ENCODE measurements around the gene WDHD1. TPM values are rescaled to one million over a fixed set of nuclear protein-coding genes. Genes with fewer than 3 reads are reported as not detected.

The WDHD1 gene, protein sequence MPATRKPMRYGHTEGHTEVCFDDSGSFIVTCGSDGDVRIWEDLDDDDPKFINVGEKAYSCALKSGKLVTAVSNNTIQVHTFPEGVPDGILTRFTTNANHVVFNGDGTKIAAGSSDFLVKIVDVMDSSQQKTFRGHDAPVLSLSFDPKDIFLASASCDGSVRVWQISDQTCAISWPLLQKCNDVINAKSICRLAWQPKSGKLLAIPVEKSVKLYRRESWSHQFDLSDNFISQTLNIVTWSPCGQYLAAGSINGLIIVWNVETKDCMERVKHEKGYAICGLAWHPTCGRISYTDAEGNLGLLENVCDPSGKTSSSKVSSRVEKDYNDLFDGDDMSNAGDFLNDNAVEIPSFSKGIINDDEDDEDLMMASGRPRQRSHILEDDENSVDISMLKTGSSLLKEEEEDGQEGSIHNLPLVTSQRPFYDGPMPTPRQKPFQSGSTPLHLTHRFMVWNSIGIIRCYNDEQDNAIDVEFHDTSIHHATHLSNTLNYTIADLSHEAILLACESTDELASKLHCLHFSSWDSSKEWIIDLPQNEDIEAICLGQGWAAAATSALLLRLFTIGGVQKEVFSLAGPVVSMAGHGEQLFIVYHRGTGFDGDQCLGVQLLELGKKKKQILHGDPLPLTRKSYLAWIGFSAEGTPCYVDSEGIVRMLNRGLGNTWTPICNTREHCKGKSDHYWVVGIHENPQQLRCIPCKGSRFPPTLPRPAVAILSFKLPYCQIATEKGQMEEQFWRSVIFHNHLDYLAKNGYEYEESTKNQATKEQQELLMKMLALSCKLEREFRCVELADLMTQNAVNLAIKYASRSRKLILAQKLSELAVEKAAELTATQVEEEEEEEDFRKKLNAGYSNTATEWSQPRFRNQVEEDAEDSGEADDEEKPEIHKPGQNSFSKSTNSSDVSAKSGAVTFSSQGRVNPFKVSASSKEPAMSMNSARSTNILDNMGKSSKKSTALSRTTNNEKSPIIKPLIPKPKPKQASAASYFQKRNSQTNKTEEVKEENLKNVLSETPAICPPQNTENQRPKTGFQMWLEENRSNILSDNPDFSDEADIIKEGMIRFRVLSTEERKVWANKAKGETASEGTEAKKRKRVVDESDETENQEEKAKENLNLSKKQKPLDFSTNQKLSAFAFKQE
- 1 to 10 TPM; 2.8 to 6.3 (median 5.3) TPM for total RNA-seq
- polyA plus RNA-seq: 1 to 10 TPM; 1.4 to 2.9 (median 2.3) TPM
- long read RNA-seq, donor 1: 0 reads
- long read RNA-seq, donor 2: 0 reads

DNA sequence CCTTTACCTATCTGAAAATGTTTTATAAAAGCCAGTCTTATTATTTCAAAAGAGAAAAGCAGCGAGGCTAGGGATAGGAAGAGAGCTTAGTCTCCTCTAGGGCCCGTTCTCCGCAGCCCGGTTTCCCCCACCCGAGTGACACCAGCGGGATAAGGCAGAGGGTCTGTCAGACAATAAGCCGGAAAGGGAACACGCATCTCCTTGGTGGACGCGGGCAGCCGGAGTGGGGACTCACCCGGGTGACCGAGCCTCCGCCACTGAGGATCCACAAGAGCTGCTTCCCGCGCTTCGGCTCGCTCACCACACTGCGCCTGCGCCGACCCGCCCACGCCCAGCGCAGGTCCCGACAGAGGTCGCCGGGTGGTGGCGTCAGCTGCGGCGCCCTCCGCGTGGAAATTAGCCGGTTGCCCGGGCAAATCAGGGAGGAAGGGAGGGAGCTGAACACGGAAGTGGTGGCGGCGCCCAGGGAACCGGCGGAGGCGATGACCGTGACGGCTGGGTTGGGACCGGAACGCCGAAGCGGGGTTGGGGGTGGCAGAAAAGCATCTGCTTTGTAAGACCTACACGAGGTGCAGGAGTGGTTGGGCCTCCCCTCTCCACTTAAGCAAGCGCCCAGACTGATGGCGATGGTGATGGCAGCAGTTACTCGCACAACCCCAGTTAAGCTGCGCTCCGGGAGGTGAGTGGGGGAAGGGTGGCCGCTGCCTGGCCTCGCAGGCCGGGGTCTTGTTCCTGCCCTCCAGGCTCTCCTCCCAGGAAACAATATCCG, at the start of gene WDHD1, which contains the start of gene SOCS4:
TSS of gene WDHD1 (minus strand) at position 307 of the 769 bp plus-strand sequence. CDS start 312 bp downstream, outside the sequence.
TSS of gene SOCS4 (plus strand) at position 444 of the 769 bp plus-strand sequence. CDS start 15,806 bp downstream, outside the sequence.
- intact Hi-C loops (cut with DNase I; ENCODE audit: low total_unique reads): no loop called here
- peaks cover 0 to 4% (median 0%) of the 10 kb centered on the region in 6 donors for H3K36me3 ChIP-seq
- DNase-seq: peak; percentile 98
- no peaks in the 10 kb centered on the region for H3K9me3 ChIP-seq
- 0 to 1% (median 0%) methylated on average over 8 to 56 of the region's 56 CpGs for WGBS, 5 donors
- peak; percentile 94 to 98 (median 97) for TF ChIP-seq POLR2AphosphoS5 (IDR thresholded peaks at IDR 0.05)
- TF ChIP-seq, protein P1, sequence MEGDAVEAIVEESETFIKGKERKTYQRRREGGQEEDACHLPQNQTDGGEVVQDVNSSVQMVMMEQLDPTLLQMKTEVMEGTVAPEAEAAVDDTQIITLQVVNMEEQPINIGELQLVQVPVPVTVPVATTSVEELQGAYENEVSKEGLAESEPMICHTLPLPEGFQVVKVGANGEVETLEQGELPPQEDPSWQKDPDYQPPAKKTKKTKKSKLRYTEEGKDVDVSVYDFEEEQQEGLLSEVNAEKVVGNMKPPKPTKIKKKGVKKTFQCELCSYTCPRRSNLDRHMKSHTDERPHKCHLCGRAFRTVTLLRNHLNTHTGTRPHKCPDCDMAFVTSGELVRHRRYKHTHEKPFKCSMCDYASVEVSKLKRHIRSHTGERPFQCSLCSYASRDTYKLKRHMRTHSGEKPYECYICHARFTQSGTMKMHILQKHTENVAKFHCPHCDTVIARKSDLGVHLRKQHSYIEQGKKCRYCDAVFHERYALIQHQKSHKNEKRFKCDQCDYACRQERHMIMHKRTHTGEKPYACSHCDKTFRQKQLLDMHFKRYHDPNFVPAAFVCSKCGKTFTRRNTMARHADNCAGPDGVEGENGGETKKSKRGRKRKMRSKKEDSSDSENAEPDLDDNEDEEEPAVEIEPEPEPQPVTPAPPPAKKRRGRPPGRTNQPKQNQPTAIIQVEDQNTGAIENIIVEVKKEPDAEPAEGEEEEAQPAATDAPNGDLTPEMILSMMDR (IDR thresholded peaks at IDR 0.05 in 8 of 11, conservative IDR thresholded peaks at IDR 0.05 in 3 of 11): peak in 8 of 11 experiments; percentile 13 to 61 (median 34)
- TF ChIP-seq POLR2A (IDR thresholded peaks at IDR 0.05): peak in 1 of 3 donors; percentile 14
- H3K4me1 ChIP-seq: peaks cover 17 to 61% (median 54%) of the 10 kb centered on the region in 6 donors
- H3K27me3 ChIP-seq (replicated peaks in 1 of 7): no peaks in the 10 kb centered on the region
- peak within 1 kb of the TSS; percentile 66 to 95 (median 85) for H3K4me3 ChIP-seq
- H3K27ac ChIP-seq: peak within 1 kb of the TSS; percentile 75 to 94 (median 86)

DNA sequence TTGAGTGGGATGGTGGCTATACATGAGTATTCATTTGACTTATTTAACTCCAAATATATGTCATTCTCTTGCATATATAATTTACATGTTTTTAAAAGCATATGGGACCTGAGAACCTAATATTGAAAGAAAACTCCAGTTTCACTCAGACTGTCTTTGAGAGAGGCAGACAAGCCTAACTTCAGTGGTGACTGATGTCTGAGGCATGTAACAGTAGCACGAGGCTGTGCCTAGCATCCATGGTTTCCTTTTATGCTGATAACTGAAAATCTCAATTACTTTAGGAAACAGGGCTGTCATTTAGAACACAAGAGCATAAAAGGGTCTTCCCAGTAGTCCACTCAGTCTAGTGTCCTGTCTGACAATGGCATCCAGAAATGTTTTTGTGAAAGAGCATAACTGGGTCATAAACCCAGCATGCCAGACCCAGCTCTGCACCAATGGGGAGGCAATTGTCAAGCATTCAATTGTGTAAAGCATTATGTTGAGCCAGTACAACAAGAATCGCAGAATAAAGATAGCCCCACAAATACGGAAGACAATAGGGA, 48.8 kb upstream of the WDHD1 start:
- H3K27ac ChIP-seq: peak overlapping the region in 1 of 8 donors; percentile 38
- TF ChIP-seq, protein P1 (IDR thresholded peaks at IDR 0.05 in 8 of 11, conservative IDR thresholded peaks at IDR 0.05 in 3 of 11): no peak
- TF ChIP-seq POLR2A (IDR thresholded peaks at IDR 0.05) (no peak), POLR2AphosphoS5 (IDR thresholded peaks at IDR 0.05) (no peak)
- no peaks in the 10 kb centered on the region for H3K27me3 ChIP-seq (replicated peaks in 1 of 7)
- 79 to 91% (median 83%) methylated on average over 3 of the region's 3 CpGs for WGBS, 5 donors
- no peaks in the 10 kb centered on the region for H3K9me3 ChIP-seq
- DNase-seq: no peak
- H3K4me3 ChIP-seq: no peak overlapping the region
- H3K36me3 ChIP-seq: no peaks in the 10 kb centered on the region
- intact Hi-C loops (cut with DNase I; ENCODE audit: low total_unique reads): no loop called here
- H3K4me1 ChIP-seq: peaks cover 10 to 50% (median 21%) of the 10 kb centered on the region in 6 donors

DNA sequence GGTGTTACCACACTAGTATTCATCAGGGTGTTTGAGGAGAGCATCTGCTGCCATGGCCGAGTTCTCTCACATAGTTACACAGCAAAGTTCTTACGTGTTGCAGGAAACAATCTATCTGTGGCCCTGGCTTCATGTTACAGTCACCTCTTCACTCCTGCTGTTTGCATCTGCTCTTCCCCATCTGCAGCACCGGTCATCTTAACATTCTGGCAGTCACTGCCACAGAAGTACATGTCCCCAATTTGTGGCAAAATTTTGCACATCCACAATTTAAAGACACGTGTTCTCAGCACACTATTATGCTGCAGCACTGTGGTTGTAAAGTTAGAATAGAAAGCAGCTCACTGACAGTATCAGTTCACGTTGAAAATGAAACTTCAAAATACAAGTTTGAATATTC, 47.8 kb upstream of the WDHD1 start:
- Histone ChIP-seq H3K4me1 (peaks cover 10 to 58% (median 21%) of the 10 kb centered on the region in 6 donors), H3K9me3 (no peaks in the 10 kb centered on the region), H3K27me3 (replicated peaks in 1 of 7) (no peaks in the 10 kb centered on the region), H3K27ac (peak overlapping the region in 3 of 8 donors; percentile 24 to 48 (median 38)), H3K4me3 (peak overlapping the region in 1 of 8 donors; percentile 40), H3K36me3 (no peaks in the 10 kb centered on the region)
- intact Hi-C loops (cut with DNase I; ENCODE audit: low total_unique reads): no loop called here
- TF ChIP-seq POLR2A (IDR thresholded peaks at IDR 0.05): no peak
- TF ChIP-seq POLR2AphosphoS5 (IDR thresholded peaks at IDR 0.05): no peak
- TF ChIP-seq, protein P1 (IDR thresholded peaks at IDR 0.05 in 8 of 11, conservative IDR thresholded peaks at IDR 0.05 in 3 of 11): no peak
- DNase-seq: no peak
- 9 to 14% (median 11%) methylated on average over 5 of the region's 5 CpGs for WGBS, 5 donors
